NT2/D1 (cell line): ENCODE measurements around the gene NUCB2.

Experiments
- DNase-seq: peaks from one replicate; pipeline ENCODE4 v3.0.0-alpha.2; 2011; ENCODE audit warnings: low read depth, low spot score
- H3K27me3 ChIP-seq: 2 replicates; pipeline ENCODE4 v1.6.0; 2011; ENCODE audit warnings: mild to moderate bottlenecking; ENCODE audit not compliant: insufficient read length, insufficient read depth
- H3K36me3 ChIP-seq: 2 replicates; pipeline ENCODE4 v1.6.1; 2011; ENCODE audit warnings: mild to moderate bottlenecking, low read length, mixed read lengths; ENCODE audit not compliant: insufficient read depth, insufficient read length
- H3K4me1 ChIP-seq: 2 replicates; pipeline ENCODE4 v1.5.1; 2011; ENCODE audit not compliant: insufficient read depth, insufficient read length
- H3K4me3 ChIP-seq: 2 replicates; pipeline ENCODE4 v1.5.1; 2011; ENCODE audit warnings: low read depth; ENCODE audit not compliant: insufficient read length
- H3K9ac ChIP-seq: 2 replicates; pipeline ENCODE4 v1.6.0; 2011; ENCODE audit warnings: low read depth; ENCODE audit not compliant: insufficient read length
- H3K9me3 ChIP-seq: 2 replicates; pipeline ENCODE4 v1.5.1; 2011; ENCODE audit warnings: mild to moderate bottlenecking, low read length; ENCODE audit not compliant: insufficient read depth
- SUZ12 ChIP-seq: IDR thresholded peaks from 2 replicates; pipeline ENCODE4 v1.6.1; 2011; ENCODE audit not compliant: insufficient read length, insufficient read depth; ENCODE audit errors: extremely low read depth
- YY1 ChIP-seq: IDR thresholded peaks from 2 replicates; pipeline ENCODE4 v1.6.1; 2011; ENCODE audit not compliant: insufficient read length, insufficient read depth
- ZNF274 ChIP-seq: IDR thresholded peaks from 2 replicates; pipeline ENCODE4 v1.6.1; 2011; ENCODE audit warnings: mild to moderate bottlenecking, low read depth, low read length

Gene NUCB2

GRCh38 chr11:17313349-17314231 is 37.1 kb downstream of the NUCB2 start:
- Histone ChIP-seq H3K4me1 (no peaks in the 10 kb centered on the region), H3K4me3 (no peak overlapping the region), H3K36me3 (no peaks in the 10 kb centered on the region), H3K9me3 (no peaks in the 10 kb centered on the region), H3K9ac (no peak overlapping the region), H3K27me3 (no peaks in the 10 kb centered on the region)
- DNase-seq: no peak
- TF ChIP-seq SUZ12 (no peak), YY1 (no peak)

DNA sequence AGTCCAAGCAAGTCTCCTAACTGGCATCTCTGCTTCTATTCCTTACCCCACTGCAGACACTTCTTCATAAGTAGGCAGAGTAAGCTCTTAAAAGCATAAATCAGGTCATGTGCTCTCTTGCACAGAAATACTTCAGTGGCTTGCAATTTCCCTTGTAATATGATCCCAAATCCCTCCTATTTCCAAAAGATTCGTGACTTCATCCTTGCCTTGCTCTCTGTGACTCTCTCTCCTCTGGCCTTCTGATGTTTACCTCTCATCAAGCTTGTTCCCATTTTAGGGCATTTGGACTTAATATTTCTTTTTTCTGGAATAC is 37.7 kb downstream of the NUCB2 start:
- no peak overlapping the region for H3K9ac ChIP-seq

GRCh38 chr11:17314904-17315426 is 38.4 kb downstream of the NUCB2 start:
- no peaks in the 10 kb centered on the region for H3K27me3 ChIP-seq
- H3K9me3 ChIP-seq: no peaks in the 10 kb centered on the region
- no peaks in the 10 kb centered on the region for H3K36me3 ChIP-seq
- H3K9ac ChIP-seq: no peak overlapping the region
- H3K4me3 ChIP-seq: no peak overlapping the region
- H3K4me1 ChIP-seq: no peaks in the 10 kb centered on the region
- DNase-seq: no peak
- TF ChIP-seq SUZ12 (no peak), ZNF274 (no peak), YY1 (no peak)

More for the DNA sequence above, 37.7 kb downstream of the NUCB2 start:
- H3K9me3 ChIP-seq: no peaks in the 10 kb centered on the region
- no peak for DNase-seq
- no peaks in the 10 kb centered on the region for H3K4me1 ChIP-seq
- H3K4me3 ChIP-seq: no peak overlapping the region
- H3K27me3 ChIP-seq: no peaks in the 10 kb centered on the region
- no peaks in the 10 kb centered on the region for H3K36me3 ChIP-seq
- no peak for TF ChIP-seq YY1

DNA sequence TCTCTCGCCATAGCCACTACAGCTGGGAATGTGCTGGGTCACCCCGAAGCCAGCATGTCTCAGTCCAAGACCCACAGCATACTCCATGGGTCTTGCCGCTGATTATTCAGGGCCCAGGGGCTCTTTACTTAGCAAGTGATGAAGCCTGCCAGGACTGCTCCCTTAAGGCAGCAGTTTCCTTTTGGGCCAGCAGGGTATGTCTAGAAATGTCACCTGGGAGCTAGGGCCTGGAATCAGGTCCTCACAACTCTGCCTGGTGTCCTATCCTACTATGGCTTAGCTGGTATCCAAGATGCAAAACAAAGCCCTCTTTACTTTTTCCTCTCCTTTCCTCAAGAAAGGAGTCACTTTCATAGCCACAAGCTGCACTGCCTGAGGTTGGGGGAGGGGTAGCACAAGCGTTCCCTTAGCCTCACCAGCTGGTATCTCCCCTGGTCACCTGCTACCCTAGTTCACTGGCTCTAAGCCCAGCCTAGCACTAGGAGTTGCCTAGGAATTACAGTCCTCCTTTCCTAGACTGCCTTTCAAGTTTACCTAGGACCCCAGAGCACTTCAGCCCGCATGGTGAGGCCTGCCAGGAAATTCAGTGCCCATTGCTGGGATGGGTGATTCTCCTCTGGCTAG is 52.4 kb downstream of the NUCB2 start:
- Histone ChIP-seq H3K36me3 (no peaks in the 10 kb centered on the region), H3K9ac (no peak overlapping the region), H3K4me1 (no peaks in the 10 kb centered on the region), H3K9me3 (no peaks in the 10 kb centered on the region), H3K27me3 (no peaks in the 10 kb centered on the region), H3K4me3 (no peak overlapping the region)
- no peak for DNase-seq
- TF ChIP-seq ZNF274 (no peak), YY1 (no peak), SUZ12 (no peak)

DNA sequence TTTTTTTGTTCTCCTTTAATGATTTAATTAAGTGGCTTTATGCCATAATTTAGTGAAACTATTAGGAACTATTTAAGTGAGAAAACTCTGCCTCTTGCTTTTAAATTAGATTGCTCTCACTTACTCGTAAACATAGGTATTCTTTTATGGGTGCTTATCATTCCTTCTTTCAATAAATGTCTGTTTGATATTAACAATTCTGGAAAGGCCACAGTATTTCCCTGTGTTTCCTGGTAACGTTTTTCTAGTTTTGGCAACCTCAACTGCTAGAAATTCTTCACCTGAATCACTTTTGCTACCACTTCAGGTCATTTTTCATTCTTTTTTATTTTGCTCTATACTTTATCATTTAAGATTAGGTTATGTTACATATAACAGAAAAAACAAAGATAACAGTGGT is 55.1 kb downstream of the NUCB2 start:
- DNase-seq: no peak
- H3K9me3 ChIP-seq: no peaks in the 10 kb centered on the region
- no peak for TF ChIP-seq SUZ12
- no peaks in the 10 kb centered on the region for H3K4me1 ChIP-seq
- H3K36me3 ChIP-seq: no peaks in the 10 kb centered on the region
- no peaks in the 10 kb centered on the region for H3K27me3 ChIP-seq
- no peak overlapping the region for H3K9ac ChIP-seq
- no peak overlapping the region for H3K4me3 ChIP-seq

DNA sequence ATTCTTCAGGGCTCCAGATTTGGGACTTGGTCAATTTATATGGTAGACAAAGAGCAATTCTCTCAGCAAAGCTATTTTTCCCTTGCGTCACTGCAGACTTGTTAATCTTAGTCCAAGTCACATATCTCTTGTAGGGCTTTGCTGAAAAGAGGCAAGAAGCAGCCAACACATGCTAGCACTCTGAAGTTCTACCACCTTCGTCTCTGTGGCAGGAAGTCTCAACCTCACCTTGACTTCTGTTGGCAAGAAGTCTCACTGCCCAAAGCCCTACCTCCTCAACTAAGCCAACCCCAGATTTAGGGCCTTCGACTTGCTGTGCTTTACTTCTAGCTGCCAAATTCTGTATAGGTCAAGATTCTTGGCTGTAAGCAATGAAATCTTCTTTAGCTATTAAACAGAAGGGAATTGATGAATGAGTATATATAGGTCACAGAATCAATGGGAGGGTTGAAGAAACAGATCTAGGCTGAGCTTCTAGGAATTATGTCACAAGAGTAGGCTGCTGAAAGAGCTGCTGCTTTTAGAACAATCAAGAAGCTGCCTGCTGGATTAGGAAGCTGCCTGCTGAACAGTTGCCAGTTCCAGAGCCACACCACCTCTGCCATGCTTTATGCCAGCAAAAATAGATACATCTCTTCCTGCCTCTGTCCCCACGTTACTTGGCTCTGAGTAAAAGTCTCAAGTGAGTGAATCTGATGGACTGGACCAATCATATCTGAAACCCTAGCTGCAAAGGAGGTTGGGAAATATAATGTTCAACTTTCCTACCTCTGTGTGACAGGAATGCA is 57.5 kb downstream of the NUCB2 start:
- no peaks in the 10 kb centered on the region for H3K9me3 ChIP-seq
- no peak for DNase-seq
- no peaks in the 10 kb centered on the region for H3K36me3 ChIP-seq
- H3K9ac ChIP-seq: no peak overlapping the region
- no peak for TF ChIP-seq ZNF274
- no peaks in the 10 kb centered on the region for H3K4me1 ChIP-seq
- H3K4me3 ChIP-seq: no peak overlapping the region
- H3K27me3 ChIP-seq: no peaks in the 10 kb centered on the region

GRCh38 chr11:17343257-17343656 is 66.7 kb downstream of the NUCB2 start:
- Histone ChIP-seq H3K9me3 (no peaks in the 10 kb centered on the region), H3K27me3 (no peaks in the 10 kb centered on the region), H3K4me1 (no peaks in the 10 kb centered on the region), H3K36me3 (no peaks in the 10 kb centered on the region), H3K9ac (no peak overlapping the region), H3K4me3 (no peak overlapping the region)
- no peak for TF ChIP-seq YY1
- no peak for TF ChIP-seq ZNF274
- TF ChIP-seq SUZ12: no peak
- no peak for DNase-seq
